AG04449 (cell line): Measurements from ENCODE around the gene DVL1.

Experiments used
- CTCF ChIA-PET: fragments of 350-600 bp; formaldehyde crosslinking; extraction: SDS; loops from one replicate; lab custom pipeline; 2021; ENCODE audit warnings: antibody characterized with exemption; lab: Yijun Ruan, JAX
- POLR2A ChIA-PET: fragments of 400-600, 350-600 bp; formaldehyde crosslinking; extraction: SDS; loops from one replicate; lab custom pipeline; 2020; ENCODE audit warnings: antibody characterized with exemption, inconsistent platforms; lab: Yijun Ruan, JAX
- DNase-seq: peaks from one replicate; pipeline ENCODE4 v3.0.0-alpha.2; 2010; ENCODE audit warnings: low read depth, low spot score
- H3K4me3 ChIP-seq: 2 replicates; pipeline ENCODE4 v1.5.1; 2011; ENCODE audit warnings: low read depth, mild to moderate bottlenecking, control low read depth, low read length
- TF ChIP-seq, protein P1 (sequence below): IDR thresholded peaks from one replicate; pipeline ENCODE4 v1.5.1; 2011; ENCODE audit warnings: mild to moderate bottlenecking, moderate library complexity, low read length, control low read depth, inconsistent platforms; ENCODE audit not compliant: insufficient read depth; ENCODE audit errors: missing control alignments

Gene DVL1

GRCh38 chr1:1294250-1294890, 54.8 kb downstream of the DVL1 start:
- no peak overlapping the region for H3K4me3 ChIP-seq
- no peak for DNase-seq
- POLR2A ChIA-PET, result interaction anchor here (0.8 to 1.0 kb wide), 2 partner anchors 11 to 16 kb away, joined by 3 read pairs; no protein-coding TSS in a partner anchor
- CTCF ChIA-PET, result interaction anchor here (0.5 to 2.1 kb wide), 2 partner anchors 172 to 312 kb away, joined by 3 to 13 read pairs; partner anchors contain the start of gene PERM1
- TF ChIP-seq, protein P1, sequence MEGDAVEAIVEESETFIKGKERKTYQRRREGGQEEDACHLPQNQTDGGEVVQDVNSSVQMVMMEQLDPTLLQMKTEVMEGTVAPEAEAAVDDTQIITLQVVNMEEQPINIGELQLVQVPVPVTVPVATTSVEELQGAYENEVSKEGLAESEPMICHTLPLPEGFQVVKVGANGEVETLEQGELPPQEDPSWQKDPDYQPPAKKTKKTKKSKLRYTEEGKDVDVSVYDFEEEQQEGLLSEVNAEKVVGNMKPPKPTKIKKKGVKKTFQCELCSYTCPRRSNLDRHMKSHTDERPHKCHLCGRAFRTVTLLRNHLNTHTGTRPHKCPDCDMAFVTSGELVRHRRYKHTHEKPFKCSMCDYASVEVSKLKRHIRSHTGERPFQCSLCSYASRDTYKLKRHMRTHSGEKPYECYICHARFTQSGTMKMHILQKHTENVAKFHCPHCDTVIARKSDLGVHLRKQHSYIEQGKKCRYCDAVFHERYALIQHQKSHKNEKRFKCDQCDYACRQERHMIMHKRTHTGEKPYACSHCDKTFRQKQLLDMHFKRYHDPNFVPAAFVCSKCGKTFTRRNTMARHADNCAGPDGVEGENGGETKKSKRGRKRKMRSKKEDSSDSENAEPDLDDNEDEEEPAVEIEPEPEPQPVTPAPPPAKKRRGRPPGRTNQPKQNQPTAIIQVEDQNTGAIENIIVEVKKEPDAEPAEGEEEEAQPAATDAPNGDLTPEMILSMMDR, result no peak

GRCh38 chr1:1293263-1294249, 55.7 kb downstream of the DVL1 start:
- CTCF ChIA-PET, result no interaction called here
- POLR2A ChIA-PET, result no interaction called here
- TF ChIP-seq, protein P1, result no peak
- H3K4me3 ChIP-seq, result no peak overlapping the region
- DNase-seq, result no peak

DNA sequence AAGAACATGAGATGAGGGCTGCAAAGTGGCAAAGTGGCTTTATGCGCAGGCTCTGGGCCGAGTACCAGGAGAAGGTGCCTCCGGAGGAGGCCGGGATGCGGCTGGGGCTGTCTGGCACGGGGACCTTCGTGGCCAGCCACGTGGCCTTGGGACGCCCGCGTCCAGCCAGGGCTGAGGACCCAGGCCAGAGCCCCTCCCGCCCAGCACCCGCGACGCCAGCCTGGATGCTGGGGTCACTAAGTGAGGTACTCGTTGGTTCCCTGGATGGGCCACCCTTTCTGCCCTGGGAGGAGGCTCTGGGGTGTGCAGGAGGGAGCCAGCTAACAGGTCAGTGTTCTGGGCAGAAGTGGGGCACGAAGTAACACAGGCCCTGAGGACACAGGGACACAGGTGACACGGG, 56.4 kb downstream of the DVL1 start:
- ChIA-PET CTCF (interaction anchor here (1.5 to 3.2 kb wide), 2 partner anchors 169 to 175 kb away, joined by 3 to 17 read pairs; no protein-coding TSS in a partner anchor), POLR2A (no interaction called here)
- TF ChIP-seq, protein P1, result no peak
- no peak for DNase-seq
- H3K4me3 ChIP-seq, result no peak overlapping the region

GRCh38 chr1:1292442-1292779, 56.8 kb downstream of the DVL1 start:
- ChIA-PET POLR2A (no interaction called here), CTCF (interaction anchor here (1.1 to 3.2 kb wide), 9 partner anchors 11 to 310 kb away, joined by 3 to 60 read pairs (median 6); partner anchors contain the start of gene PERM1)
- TF ChIP-seq, protein P1, result no peak
- DNase-seq, result no peak
- H3K4me3 ChIP-seq, result no peak overlapping the region

DNA sequence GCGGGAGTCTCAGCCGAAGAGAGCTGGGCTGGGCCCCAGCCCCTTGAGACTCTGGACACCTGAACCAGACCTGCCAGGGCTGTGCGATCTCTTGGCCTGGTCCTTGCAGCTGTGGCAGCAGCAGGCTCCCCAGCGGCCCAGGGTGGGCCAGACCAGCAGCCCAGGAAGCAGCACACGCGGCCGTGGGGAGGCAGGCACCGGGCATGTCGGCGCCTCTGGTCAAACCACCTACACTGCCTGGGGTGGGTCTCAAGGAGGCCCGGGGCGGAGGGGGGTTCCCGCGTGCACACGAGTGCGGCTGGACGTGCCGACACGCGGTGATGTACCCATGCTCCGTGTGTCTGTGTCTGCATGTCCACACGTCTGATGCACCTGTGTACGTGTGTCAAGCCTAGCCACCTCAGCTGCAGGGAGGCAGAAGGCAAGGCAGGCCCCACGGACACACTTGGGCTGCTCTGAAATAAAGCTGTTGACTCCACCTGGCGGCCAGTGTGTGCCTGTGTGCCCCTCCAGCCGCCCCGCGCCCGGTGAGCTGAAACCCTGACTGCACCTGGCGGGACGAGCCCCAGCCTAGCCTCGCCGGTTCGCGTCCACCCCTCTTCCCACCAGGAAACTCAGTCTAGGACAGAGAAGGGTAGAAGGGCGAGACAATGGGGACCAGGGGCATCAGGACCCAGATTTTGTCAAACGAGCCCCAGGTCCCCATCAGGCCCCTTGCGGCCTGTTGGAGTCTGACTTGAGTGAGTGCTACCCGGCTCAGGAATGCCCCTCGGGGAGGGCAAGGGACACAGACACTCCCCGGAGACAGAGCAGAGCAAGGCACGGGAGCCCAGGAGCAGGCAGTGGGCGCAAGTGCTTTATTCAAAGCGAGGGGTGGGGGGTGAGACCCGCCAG, 57.4 kb downstream of the DVL1 start:
- TF ChIP-seq, protein P1, result peak; percentile 62
- ChIA-PET POLR2A (interaction anchor here (1.9 kb wide), 1 partner anchor 14 kb away, joined by 4 read pairs; no protein-coding TSS in a partner anchor), CTCF (interaction anchor here (0.9 to 3.2 kb wide), 11 partner anchors 10 to 309 kb away, joined by 3 to 60 read pairs (median 6); partner anchors contain the start of gene PERM1)
- DNase-seq, result no peak
- H3K4me3 ChIP-seq, result no peak overlapping the region
